GM21528 (cell line): ENCODE data around the gene PLAAT5.

ENCODE experiments used
- ATAC-seq: cut with Tn5 transposase; IDR thresholded peaks from one replicate; pipeline ENCODE4 v1.9.1; 2021; ENCODE audit warnings: mild to moderate bottlenecking, moderate library complexity; ENCODE audit not compliant: unreplicated experiment, low FRiP score

The PLAAT5 gene

GRCh38 chr11:63516109-63516508 is 25.1 kb upstream of the PLAAT5 start:
- ATAC-seq, result no peak

DNA sequence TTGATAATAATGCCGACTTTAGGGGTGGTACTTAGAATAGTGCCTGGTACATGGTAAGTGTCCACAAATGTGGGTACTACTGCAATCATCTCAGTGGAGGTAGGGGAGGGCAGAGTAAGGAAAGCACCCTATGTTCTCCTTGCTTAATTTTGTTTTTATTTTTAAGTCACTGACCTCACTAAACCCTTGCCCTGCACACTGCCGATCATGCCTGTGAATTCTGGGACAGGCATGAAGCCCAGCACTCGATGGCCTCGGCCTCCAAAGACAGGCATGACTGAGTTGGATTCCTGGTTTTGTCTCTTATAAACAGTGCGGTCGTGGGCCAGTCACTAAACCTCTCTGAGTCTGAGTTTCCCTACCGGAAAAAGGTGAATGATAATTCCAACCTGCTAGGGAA is 21.8 kb upstream of the PLAAT5 start:
- ATAC-seq, result no peak

DNA sequence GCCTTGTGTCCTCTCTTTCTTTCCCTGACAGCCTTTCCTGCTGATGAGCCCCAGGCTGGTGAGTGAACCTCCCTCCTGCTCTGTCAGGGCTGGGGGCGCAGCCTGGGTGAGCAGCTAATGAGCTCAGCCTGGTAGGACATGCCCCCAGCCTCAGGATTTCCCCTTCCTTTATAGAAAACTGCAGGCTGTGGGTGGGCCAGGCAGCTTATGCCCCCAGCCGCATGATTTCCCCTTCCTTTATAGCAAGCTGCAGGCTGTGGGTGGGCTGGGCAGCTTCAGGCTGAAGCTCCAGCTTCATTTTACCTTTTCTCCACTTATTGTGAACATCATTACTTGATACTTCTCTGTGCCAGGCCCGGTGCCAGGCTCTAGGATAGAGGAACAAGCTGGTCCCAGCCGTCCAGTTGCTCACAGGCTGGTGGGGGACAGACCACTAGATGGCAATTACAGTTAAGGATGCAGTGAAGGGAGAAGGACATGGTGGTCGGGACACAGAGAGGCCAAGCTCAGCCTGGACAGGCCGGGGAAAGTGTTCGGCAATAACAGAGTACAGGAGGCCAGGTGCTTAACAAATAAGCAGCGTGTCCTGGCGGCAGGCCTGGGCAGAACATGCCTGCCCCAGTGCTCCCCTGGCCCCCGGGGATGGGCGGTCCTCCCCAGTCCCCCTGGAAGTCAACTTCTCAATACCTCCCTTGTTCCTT is 20.2 kb upstream of the PLAAT5 start:
- ATAC-seq, result no peak

GRCh38 chr11:63510360-63511047 is 19.5 kb upstream of the PLAAT5 start:
- no peak for ATAC-seq

GRCh38 chr11:63508745-63509144 is 17.8 kb upstream of the PLAAT5 start:
- no peak for ATAC-seq

DNA sequence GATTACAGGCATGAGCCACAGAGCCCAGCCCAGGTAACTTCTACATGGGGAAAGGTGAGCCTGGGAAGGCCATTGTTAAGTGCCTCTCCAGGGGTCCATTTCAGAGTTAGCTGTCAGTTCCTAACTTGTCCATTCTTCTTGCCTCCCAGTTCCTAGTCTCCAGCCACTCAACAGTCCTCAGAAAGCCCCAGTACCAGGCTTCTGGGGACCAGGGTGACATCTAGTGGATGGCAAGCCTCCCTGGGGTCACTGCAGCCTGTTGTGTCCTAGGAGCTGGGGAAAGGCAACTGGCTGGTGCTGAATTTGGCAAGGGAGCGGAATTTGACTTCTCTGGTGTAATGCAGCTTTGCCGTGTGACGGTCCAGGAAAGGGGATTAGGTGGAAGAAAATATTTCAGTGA is 17.0 kb upstream of the PLAAT5 start:
- no peak for ATAC-seq

- ATAC-seq, result no peak
Observed at GRCh38 chr11:63507511-63507910, 16.5 kb upstream of the PLAAT5 start.

GRCh38 chr11:63506876-63507275 is 15.9 kb upstream of the PLAAT5 start:
- no peak for ATAC-seq

DNA sequence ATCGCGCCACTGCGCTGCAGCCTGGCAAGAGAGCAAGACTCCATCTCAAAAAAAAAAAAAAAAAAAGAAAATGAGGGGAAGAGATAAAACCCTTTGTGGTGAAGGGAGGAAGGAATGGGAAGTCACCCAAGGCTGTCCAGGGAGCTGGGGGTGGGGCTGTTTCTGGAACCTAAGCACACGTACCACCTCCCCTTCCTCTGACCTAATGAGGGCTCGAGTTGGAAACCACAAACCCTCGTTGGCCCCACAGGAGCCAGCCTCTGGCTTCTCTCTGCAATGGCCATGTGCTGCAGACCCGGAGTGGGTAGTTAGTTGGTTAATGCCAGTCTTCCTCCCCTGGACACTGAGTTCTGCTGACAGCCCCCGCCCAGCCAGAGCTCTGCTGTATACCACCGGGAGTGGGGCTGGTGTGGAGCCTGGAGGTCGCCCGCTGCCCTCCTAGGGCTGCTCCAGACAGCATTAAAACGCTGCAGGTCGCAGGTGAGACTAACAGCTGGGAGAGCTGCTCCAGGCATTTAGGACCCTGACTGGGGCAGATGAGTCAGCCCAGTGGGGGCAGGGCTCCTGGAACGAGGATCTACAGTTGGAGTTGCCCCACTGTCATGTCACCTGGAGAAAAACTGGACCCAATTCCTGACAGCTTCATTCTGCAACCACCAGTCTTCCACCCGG is 15.0 kb upstream of the PLAAT5 start, which contains the start of gene LGALS12:
Gene LGALS12, plus strand, starts transcription at position 228 of the 672 bp plus-strand sequence. Its CDS starts 375 bp downstream, at position 603.
- no peak for ATAC-seq

DNA sequence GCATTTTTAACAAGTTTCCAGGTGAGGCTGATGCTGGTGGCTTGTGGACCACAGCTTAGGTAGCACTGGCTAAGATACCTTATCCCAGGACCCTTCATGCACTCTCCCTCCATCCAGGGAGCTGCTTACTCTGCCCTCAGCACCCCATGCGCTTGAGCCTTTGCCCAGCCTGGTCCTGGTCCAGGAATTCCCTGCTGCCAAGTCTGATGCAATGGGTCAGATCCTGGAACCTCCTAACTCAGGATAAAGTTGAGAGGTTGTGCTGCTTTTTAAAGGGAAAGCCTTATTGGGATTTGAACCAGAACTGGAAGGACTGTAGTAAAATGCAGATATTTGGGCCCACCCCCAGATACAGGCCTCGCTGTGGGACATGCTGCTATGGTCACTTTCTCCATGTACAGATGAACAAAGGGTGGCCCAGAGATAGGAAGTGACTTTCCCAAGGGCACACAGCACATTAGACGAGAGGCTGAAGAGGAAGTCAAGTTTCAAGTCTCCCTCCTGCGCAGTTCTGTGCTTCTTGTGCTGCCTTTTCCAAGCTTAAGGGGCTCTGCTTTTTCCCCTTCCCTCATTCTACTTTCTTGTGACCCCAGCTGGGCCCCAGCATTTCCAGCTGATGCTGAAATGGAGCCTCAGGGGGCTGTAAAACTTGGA is 14.1 kb upstream of the PLAAT5 start:
- ATAC-seq, result no peak

DNA sequence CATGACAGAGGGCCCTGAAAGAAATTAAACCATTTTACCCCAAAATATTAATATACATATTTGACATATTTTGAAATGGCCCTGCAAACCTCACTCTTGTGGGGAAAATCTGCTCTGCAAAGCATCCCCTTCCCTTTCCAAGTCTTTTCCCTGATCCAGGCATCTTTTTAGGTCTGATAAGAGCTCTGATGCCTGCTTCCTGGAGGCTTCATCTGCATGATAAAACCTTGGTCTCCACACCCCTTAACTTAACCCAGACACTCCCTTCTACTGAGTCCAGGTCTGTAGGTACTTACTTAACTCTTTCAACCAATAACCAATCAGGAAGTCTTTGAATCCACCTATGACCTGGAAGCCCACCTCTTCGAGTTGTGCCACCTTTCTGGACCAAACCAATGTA is 13.1 kb upstream of the PLAAT5 start:
- ATAC-seq, result no peak

DNA sequence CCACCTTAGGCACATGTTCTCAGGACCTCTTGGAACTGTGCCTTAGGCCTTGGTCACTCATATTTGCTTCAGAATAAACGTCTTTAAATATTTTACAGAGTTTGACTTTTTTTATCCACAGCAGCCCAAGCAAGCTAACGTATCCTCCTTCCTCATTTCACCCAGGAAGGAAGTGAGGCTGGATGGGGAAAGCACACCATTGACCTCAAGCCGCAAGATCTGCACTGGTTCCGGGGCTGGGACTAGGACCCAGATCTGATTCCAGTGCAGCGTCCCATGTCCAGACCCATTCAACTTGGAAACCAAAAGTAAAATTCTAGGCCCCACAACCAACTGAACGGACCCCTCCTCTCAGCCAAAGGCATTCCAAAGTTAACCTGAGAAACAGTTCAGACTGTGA is 12.5 kb upstream of the PLAAT5 start:
- no peak for ATAC-seq

- no peak for ATAC-seq
Observed at GRCh38 chr11:63502252-63502820, 11.4 kb upstream of the PLAAT5 start.

DNA sequence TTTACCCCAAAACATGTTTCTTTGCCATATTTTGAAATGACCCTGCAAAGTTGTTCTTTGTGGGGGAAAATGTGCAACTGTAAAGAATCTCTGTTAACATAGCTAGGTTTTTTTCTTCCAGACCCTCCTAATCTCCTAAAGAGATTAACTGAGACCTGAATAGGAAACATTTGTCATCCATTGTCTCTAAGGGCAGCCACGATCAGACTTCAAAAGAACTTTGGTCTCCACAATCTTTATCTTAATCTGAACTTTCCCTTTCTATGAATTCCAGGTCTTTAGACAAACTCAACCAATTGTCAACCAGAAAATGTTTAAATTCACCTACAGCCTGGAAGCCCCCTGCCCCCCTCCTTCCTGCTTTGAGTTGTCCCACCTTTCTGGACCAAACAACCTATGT is 10.3 kb upstream of the PLAAT5 start:
- ATAC-seq, result no peak

DNA sequence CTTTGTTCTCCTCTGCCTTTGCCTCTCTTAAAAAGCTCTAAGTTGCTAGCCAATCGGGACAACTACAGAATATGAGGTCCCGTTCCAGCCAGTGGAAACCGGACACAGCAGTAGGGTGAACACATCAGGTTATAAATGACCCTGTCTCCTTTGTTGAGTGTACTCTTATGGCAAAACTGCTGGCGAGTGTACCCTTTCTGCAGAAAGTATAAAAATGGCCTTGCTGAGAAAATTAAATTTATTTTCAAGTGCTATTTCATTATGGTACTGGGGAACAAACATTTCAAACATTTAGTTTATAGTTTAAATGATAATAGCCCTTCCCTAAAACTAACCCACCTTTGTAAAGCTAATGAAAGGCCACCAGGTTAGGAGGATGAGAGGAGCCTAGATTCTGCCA is 8.9 kb upstream of the PLAAT5 start:
- ATAC-seq, result no peak

GRCh38 chr11:63494975-63495374 is 4.0 kb upstream of the PLAAT5 start:
- no peak for ATAC-seq

DNA sequence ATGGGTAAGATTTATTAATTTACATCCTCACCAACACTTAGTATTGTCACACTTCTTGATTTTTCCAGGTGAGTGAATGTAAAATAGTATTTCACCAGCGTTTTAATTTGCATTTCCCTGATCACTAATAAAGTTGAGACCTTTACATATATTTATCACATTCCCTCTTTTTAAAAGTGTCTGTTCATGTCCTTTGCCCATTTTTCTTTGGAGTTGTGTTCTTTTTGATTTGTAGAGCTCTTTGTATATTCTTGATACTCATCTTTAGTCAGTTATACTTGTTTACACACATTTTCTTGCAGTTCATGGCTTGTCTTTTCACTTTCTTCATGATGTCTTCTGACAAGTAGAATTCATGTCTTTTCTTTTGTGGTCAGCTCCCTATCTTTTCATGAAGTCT is 2.2 kb upstream of the PLAAT5 start:
- ATAC-seq, result no peak

GRCh38 chr11:63492441-63492840 is 1.5 kb upstream of the PLAAT5 start:
- ATAC-seq, result no peak

- no peak for ATAC-seq
Observed at GRCh38 chr11:63491636-63492372, 837 bp upstream of the PLAAT5 start.

GRCh38 chr11:63491240-63491587 is 247 bp upstream of the PLAAT5 start:
- ATAC-seq, result no peak
